OCI-M1 (cell line): ENCODE measurements around the gene IGF2BP2.
"Not testable (repeated sequence)": the region's sequence is repeated elsewhere in the genome, so short reads cannot be mapped to it uniquely, and the experiment has no call there.

Experiments
- DNase-seq: peaks from one replicate; lab custom pipeline; 2025; lab: John Stamatoyannopoulos, UW

Gene IGF2BP2

DNA sequence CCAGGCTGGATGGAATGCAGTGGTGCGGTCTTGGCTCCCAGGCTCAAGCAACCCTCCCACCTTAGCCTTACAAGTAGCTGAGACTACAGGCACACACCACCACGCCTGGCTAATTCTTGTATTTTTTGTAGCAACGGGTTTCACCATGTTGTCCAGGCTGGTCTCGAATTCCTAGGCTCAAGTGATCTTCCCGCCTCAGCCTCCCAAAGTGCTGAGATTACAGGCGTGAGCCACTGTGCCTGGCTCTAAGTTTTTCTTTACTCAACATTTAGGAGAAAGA is 26.1 kb downstream of the IGF2BP2 start:
- not testable (repeated sequence) for DNase-seq

DNA sequence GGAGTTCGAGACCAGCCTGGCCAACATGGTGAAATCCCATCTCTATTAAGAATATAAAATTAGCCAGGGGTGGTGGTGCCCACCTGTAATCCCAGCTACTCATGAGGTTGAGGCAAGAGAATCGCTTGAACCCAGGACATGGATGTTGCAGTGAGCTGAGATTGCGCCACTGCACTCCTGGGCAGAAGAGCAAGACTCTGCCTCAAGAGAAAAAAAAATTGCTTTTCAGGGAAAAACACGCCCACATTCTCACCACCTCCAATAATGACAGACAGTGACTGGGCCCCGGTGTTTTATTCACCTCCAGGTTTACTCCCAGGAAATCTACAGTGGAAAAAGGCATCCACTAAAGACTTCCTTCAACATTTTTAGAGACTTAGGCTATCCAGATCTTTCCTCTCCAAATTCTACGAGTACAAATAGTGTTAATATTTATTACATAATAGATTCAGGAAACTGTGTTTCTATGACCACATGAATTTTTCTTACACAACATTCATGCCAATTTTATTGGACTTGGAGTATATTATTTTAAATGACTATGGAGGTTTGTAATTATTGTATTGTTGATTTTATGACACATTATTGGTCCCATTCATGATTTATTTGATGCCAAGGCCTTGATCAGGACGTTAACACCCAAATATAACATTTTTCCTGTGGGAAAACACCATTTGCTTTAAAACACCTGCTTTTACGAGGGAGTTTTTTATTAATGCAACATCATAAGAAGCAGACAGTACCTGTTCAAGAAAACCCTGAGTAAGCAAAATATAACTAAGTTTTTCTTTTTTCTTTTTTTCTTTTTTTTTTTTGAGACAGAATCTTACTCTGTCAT is 26.6 kb downstream of the IGF2BP2 start:
- DNase-seq: no peak

DNA sequence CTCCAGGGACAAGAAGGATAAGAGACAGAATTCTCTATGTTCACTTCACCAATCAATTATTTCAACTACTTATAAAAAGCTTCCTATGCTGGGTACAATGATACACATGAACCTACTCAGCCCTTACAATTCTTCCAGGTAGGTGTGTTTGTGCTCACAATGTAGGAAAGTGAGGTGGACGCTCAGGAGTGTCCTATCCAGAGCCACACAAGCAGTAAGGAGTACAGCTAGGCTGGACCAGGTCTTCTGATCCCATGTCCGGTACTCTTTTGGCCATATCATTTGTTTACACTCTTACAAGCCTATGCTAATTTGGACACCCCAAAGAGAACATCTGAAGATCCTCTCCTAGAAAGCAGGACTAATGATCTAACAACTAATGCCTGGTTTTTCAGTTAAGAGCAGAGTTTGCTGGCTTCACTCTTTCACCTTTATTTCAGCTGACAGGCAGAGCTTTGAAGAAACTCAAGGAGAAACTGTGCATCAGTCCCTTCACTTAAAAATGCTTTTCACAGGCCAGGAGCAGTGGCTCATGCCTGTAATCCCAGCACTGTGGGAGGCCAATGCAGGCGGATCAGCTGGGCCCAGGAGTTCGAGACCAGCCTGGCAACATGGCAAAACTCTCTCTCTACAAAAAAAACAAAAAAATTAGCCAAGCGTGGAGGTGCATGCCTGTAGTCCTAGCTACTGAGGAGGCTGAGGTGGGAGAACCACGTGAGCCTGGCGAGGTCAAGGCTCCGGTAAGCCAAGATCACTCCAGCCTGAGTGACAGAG is 27.5 kb downstream of the IGF2BP2 start:
- no peak for DNase-seq

DNA sequence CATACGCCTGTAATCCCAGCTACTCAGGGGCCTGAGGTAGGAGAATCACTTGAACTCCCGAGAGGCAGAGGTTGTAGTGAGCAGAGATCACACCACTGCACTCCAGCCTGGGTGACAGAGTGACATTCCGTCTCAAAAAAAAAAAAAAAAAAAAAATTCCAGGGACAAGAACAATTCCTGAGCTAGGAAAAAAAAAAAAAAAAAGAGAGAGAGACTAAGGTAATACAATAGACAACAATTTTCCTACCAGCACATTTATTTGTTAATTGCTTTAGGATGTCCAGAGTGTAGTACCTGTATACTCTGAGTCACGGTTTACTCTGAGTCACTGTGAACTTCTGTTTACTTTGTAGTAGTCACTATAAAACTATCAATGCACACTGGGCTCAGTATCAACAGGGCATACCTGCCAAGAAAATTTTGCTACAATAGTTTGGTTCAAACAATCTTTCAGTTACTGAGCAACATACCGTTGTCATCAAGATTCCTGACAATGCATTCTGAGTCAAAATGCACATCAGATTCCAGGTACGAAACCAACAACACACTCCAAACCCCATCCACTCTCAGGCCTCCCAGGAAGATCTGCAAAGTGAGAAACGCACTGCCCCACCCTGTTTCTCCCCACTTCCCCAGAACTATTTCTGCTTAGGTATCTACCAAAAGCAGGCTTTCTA is 28.3 kb downstream of the IGF2BP2 start:
- no peak for DNase-seq

DNA sequence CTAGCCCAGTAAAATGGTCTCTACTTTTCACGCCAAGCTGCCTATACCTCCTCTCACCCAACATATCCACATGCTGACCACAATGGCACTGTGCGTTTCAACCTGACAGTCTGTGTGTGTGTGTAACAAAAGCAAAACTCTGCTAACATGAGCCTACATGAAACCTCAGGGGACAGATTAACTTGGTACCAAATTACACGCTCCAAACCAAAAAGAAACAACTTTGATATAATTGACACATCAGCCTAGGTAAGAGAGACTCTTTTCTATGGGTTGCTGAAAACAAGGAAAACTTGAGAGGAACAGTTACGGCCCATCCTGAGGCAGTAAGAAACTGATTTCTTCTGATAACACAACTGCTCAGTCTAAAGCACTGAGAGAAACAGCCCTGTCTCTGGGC is 31.5 kb downstream of the IGF2BP2 start:
- no peak for DNase-seq

DNA sequence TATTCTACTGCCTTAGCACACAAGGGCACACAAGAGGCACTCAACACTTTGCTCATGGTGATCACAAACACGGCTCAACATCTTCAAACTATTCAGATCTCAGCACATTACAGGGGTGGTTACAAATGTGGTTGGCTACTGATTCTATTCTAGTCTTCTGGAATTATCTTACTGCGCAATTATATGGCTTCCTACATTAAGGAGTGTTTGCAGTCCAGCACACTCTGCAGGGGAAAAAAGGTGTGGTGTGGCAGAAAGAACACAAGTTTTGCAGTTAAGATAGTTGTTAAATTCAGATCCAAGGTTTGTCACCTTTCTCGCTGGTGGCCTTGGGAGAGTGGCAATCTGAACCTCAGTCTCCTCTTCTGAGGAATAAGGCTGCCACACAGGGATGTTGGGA is 31.9 kb downstream of the IGF2BP2 start:
- DNase-seq: no peak

DNA sequence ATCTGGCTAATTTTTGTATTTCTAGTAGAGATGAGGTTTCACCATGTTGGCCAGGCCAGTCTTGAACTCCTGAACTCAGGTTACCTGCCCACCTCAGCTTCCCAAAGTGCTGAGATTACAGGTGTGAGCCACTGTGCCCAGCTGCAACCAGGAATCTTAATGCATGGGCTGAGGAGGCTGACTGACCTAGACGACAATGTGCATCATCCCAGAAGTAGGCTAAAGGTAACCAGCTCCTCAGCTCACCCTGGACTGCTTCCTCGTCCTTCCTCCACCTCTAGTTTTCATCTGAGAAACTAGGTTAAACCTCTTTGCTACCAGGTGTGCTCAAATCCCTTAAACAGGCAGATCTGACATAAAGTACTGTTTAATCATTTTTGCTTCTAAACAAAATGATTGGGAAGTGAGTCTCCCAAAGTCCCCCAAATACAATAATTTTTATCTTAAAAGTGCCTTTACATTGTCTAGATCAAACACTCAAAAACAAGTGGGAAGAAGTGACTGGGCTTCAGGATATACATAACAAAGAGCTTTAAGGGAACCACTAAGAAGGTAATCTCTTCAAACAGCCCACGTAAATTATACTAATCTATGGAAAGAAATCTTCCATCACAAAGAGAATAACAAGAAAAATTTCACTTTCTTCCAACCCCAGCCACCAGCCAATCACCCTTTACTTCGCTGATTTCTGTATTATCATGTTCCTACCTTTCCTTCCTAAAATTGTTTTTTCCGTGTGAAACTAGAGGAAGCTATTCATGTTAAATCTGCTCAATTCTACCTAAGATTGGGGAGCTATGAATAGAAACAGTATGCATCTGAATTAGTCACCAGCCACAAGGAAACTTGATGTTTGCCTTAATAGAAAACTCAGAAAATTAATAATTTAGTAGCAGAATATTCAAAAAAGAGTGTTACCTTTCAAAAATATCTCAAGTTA is 34.7 kb downstream of the IGF2BP2 start:
- DNase-seq: no peak

DNA sequence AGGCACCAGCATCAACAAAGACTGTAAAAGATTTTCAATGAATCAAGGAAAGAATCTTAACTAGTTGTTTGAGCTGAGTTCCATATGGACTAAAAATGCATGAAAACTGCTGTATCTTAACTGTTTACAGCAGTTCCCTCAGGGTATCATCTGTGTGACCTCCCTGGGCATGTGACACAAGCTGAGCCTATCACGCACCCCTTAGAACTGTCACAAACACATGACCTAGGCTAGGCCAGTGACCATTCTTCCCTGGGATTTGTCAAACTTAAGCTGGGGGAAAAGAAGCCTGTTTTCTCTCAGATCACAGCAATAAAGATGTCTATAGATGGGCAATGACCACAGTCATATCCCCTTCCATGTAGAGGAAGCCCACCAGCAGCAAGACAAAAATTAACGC is 35.7 kb downstream of the IGF2BP2 start:
- DNase-seq: no peak

DNA sequence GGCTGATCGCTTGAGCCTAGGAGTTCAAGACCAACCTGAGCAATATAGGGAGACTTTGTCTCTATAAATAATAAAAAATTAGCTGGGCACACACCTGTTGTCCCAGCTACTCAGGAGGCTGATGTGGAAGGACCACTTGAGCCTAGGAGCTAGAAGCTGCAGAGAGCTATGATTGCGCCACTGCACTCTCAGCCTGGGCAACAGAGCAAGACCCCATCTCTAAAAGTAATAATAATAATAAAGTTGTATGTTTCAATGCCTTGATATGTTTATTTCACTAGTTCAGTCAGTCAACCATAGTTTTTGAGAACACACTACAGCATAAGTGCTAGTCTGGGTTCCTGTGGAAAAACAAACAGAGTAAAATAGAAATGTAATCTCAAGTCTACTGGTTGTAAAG is 36.5 kb downstream of the IGF2BP2 start:
- DNase-seq: no peak

DNA sequence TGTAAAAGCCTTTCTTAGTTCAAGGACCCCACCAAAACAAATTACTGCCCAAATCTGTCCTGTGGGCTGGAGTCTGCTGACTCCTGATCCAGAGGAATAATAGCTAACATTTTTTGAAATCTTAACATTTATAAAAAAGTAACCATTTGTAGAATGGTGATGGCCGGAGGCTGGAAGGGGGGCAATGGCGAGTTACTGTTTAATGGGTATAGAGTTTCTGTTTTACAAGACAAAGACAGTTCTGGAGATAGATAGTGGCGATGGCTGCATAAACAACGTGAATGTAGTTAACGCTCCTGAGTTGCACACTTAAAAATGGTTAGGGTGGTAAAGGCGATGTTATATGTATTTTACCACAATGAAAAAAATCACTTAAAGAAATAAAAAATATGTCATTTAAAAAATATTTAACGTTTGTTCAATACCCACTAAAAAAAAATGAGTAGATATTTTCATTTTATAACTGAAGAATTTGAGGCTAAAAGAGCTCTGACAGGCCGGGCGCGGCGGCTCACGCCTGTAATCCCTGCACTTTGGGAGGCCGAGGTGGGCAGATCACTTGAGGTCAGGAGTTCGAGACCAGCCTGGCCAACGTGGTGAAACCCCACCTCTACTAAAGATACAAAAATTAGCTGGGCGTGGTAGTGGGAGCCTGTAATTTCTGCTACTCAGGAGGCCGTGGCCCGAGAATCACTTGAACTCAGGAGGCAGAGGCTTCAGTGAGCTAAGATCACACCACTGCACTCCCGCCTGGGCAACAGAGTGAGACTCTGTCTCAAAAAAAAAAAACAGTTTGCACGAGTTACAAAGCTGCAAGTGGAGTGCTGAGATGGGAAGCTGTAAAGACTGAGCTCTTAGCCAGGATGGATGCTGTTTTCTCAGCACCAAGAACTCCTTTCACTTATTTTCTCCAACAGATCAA is 37.6 kb downstream of the IGF2BP2 start:
- DNase-seq: no peak

DNA sequence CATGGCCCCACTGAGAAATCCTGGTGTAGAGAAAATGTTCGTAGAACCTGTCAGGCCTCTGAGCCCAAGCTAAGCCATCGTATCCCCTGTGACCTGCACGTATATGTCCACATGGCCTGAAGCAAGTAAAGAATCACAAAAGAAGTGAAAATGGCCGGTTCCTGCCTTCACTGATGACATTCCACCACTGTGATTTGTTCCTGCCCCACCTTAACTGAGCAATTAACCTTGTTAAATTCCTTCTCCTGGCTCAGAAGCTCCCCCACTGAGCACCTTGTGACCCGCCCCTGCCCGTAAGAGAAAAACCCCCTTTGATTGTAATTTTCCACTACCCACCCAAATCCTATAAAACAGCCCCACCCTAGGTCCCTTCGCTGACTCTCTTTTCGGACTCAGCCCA is 38.6 kb downstream of the IGF2BP2 start:
- not testable (repeated sequence) for DNase-seq

DNA sequence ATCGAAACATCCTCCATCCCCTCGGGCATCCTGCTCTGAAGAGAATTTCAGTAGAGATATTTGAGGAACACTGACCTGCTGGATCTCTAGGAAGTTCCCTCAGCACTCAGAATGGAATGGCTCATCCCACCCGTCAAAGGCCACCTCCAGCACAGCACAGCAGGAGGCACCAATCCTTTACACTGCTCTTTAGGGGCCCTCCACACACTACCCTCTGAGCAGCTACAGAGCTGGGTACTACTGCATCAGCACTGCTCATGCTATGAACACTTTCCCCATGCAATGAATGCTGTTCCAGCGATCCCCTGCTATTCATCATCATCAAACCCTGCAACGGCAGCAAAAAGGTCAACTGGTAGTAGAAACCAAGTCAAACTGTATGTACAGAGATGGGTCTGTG is 40.5 kb downstream of the IGF2BP2 start:
- no peak for DNase-seq

DNA sequence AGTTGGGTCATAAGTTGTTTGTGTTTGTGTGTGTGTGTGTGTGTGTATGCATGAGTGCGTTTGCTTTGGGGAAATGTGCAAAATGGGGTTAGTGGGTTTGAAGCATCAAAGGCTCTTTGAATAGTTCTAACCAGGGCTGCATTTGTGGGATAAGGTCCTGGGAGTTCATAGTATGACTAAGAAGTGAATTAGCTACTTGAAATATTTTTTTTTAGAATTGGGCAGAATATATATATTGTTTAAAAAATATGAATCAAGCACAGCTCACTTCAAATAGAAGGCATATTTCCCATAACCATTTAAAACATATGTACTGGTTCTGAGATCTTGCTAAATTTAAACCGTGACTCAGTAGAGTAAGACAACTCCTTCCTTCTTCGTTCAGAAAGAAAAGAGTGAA is 43.1 kb downstream of the IGF2BP2 start:
- DNase-seq: no peak

DNA sequence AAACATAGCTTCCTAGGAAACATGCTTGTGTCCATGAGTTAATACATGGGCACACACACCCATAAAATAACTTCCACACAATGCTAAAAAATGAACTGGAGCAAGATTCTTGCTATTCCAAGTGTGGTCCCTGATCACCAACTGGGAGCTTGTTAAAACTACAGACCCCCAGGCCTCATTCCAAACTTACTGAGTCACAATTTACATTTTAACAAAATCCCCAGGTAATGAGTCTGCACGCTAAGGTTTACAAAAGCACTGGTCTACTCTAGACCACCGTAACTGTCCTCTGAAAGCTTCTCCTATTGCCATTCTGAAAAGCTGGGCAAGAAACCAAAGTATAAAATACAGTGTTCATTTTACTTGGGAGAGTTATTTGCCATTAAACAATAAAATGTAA is 45.4 kb downstream of the IGF2BP2 start:
- no peak for DNase-seq

DNA sequence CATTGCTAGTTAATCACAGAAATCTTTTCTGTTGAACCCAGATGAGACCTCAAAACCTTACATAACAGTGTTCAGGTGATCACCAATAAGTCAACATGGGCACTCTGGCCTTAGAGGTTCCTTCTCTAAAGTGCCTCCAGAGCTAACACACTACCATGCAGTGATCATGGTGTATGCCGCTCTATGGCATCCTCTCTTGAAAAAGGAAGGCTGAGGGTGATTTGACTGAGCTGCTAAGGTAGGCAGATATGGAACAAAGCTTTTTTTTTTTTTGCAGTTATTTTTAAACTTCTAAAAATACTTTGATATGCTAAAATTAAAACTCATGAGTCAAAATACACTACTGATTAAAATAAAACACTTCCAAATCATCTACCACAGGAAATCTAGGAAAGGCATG is 46.0 kb downstream of the IGF2BP2 start:
- no peak for DNase-seq

DNA sequence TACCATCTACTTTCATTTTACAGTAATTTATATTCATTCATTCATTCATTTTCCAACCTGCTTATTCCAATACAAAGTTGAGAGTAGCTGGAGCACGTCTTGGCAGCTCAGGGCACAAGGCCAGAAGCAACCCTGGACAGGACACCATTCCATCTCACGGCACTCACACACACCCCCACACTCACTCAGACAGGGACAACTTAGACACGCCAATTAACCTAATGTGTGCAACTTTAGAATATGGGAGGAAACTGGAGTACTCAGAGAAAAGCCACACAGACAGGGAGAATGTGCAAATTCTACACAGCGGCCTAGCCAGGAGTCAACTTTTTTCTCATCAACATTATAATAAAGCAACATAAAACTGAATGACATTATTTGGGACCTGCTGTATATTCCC is 46.7 kb downstream of the IGF2BP2 start:
- DNase-seq: no peak

DNA sequence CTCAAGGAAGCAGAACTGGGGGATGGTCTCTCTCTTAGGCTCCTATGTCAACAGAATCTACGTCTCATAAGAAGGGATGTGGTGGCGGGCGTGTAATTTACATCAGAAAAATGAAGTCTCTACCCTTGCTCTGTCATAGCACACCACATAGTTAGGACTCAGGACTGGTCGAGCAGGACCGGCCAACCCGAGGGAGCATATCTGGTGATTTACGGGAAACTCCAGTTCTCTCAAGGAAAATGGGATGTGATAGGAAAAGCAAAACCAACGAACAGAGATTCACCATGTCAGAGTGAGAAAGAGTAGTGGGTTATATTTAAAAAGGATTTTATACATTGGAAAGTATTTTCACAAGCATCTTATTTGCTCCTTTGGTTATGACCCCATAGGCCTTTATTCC is 54.7 kb downstream of the IGF2BP2 start:
- DNase-seq: no peak

DNA sequence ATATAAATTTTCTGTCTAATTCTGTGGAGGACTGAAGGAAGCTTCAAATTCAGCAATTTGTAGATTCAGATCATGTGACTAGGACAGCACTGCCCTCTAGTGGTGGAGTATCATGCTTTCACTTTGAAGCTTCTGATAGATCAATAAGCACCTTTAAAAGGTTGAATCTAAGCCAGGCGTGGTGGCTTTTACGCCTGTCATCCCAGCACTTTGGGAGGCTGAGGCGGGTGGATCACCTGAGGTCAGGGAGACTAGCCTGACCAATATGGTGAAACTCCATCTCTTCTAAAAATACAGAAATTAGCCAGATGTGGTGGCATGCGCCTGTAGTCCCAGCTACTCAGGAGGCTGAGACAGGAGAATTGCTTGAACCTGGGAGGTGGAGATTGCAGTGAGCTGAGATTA is 56.3 kb downstream of the IGF2BP2 start:
- peak; percentile 75 for DNase-seq

DNA sequence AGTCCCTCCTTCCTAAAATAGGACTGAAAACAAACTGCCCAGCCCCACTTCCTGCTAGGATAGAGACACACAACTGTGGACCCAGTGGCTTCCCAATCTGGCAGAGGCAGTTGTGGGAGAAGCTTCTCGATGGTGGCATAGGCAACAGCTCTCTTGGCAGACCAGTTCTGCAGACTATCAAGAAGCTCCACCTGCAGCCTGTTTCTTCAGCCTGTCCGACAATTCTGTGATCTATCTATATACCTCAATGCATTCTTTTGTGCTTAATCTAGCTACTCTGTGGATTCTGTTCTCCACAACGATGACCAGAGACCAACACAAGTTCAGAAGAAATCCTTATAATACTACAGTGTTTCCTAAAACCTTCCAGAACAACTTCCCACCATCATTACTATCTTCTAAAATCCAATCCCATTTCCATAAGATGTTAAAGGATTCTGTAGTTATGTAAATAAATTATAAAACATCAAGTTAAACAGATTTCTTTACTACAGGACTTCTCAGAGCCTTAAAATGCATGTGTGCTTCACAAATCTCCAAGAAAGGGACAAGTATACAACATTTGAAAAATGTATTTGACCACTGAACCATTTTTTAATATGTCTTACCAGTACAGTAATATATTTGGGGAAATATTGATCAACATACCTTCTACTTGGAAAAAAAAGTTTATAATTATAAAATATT is 57.7 kb downstream of the IGF2BP2 start:
- peak; percentile 22 for DNase-seq

DNA sequence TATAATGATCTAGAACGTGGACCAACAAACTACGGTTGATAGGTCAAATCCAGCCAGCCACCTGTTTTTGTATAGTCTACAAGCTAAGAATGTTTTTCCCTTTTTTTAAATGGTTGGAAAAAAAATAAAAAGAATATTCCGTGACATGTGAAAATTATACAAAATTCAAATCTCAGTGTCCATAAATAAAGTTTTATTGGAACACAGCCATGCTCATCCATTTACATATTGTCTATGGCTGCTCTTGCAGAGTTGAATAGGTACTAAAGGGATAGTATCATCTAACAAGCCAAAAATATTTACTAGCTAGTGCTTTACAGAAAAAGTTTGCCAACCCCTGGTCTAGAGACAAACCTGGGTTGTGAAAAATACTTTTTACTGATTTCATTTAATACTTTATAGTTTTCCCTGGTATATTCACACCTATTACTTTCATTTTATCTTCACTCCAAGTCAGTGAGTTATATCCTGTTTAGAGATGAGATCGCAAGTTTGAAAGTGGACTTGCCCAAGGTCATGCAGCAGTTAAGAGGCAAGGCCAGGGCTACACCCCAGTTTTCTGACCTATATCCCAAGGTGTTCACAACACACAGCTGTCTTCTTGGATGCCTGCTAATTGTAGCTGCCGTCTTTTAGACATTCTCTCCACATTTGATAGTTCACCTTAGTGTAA is 58.4 kb downstream of the IGF2BP2 start:
- DNase-seq: peak; percentile 22
